Calu3 (cell line): ENCODE measurements around the gene CPT2. TPM values are rescaled to one million over a fixed set of nuclear protein-coding genes. Genes with fewer than 3 reads are reported as not detected.

ENCODE experiments used
- BruUV-seq: library from RNA; stranded (reverse); fragments of 400-500 nt; replicated peaks from 2 replicates; lab custom pipeline; 2021; lab: Mats Ljungman, UMichigan
- CTCF ChIA-PET: fragments of 300-600 bp; sonication (Branson Sonifier 250); formaldehyde crosslinking; loops from one replicate; lab custom pipeline; 2022; ENCODE audit warnings: antibody characterized with exemption; lab: Charles Lee
- DNase-seq: peaks from one replicate; pipeline ENCODE4 v3.0.0; 2022
- H3K27ac Mint-ChIP-seq: one replicate; pipeline ENCODE4 v1.8.0; 2022; ENCODE audit warnings: mixed read lengths; ENCODE audit not compliant: unreplicated experiment
- H3K27me3 Mint-ChIP-seq: one replicate; pipeline ENCODE4 v1.8.0; 2022; ENCODE audit warnings: mixed read lengths; ENCODE audit not compliant: unreplicated experiment
- H3K36me3 Mint-ChIP-seq: one replicate; pipeline ENCODE4 v1.8.0; 2022; ENCODE audit warnings: mild to moderate bottlenecking, moderate library complexity, mixed read lengths; ENCODE audit not compliant: insufficient read depth, unreplicated experiment
- H3K4me1 Mint-ChIP-seq: one replicate; pipeline ENCODE4 v1.8.0; 2022; ENCODE audit warnings: mild to moderate bottlenecking, low read depth, mixed read lengths; ENCODE audit not compliant: unreplicated experiment
- H3K4me3 Mint-ChIP-seq: one replicate; pipeline ENCODE4 v1.8.0; 2022; ENCODE audit warnings: mild to moderate bottlenecking, low read depth, moderate library complexity, mixed read lengths; ENCODE audit not compliant: unreplicated experiment
- H3K9me3 Mint-ChIP-seq: one replicate; pipeline ENCODE4 v1.8.0; 2022; ENCODE audit warnings: low read depth, mixed read lengths; ENCODE audit not compliant: unreplicated experiment
- intact Hi-C: fragments of 100-400 bp; cut with micrococcal nuclease; formaldehyde crosslinking; loops from one replicate; pipeline ENCODE4 v1.10.0; 2022; ENCODE audit not compliant: unreplicated experiment
- total RNA-seq: library from RNA; stranded (reverse); gene quantifications from 2 replicates; pipeline ENCODE4 v1.2.3, GENCODE V29; 2022
- TF ChIP-seq, protein P1 (sequence below): fragments of 200-600 bp; IDR thresholded peaks from one replicate; pipeline ENCODE4 v1.8.0; 2022; ENCODE audit warnings: antibody characterized with exemption; ENCODE audit not compliant: unreplicated experiment

CPT2 gene
- total RNA-seq, 1 experiment from 2014 or later, result 18.5 TPM

DNA sequence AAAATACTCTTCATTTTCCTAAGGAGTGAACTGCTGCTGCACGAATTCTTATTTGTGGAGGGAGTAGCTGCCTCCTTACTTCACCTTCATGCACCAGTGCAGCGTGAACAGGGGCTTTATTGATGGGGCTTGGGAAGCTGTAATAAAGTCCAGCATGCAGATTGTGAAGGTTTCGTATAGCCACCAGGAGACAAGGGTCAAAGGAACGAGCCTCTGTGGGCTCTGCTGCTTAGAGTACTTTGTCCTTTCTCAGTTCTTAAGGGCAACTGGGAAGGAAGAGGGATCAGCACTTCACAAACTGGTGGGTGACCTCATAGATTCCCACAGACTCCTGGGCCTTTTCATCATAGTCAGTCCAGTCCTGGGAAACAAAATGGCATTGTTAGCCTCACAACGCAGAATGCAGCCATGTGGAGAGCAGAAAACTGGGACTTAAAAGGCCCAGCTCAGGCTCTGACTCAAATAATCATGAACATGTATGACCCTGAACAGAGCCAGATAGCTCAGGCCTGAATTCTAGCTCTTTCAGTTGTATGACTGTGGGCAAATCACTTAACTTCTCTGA is 17.8 kb downstream of the CPT2 start:
- Mint-ChIP-seq H3K27me3 (no peaks in the 10 kb centered on the region), H3K36me3 (peaks cover 38% of the 10 kb centered on the region), H3K4me3 (no peak overlapping the region), H3K9me3 (no peaks in the 10 kb centered on the region), H3K27ac (no peak overlapping the region), H3K4me1 (peaks cover 6% of the 10 kb centered on the region)
- no TSS peak for BruUV-seq
- TF ChIP-seq, protein P1, sequence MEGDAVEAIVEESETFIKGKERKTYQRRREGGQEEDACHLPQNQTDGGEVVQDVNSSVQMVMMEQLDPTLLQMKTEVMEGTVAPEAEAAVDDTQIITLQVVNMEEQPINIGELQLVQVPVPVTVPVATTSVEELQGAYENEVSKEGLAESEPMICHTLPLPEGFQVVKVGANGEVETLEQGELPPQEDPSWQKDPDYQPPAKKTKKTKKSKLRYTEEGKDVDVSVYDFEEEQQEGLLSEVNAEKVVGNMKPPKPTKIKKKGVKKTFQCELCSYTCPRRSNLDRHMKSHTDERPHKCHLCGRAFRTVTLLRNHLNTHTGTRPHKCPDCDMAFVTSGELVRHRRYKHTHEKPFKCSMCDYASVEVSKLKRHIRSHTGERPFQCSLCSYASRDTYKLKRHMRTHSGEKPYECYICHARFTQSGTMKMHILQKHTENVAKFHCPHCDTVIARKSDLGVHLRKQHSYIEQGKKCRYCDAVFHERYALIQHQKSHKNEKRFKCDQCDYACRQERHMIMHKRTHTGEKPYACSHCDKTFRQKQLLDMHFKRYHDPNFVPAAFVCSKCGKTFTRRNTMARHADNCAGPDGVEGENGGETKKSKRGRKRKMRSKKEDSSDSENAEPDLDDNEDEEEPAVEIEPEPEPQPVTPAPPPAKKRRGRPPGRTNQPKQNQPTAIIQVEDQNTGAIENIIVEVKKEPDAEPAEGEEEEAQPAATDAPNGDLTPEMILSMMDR, result no peak
- DNase-seq, result no peak
- intact Hi-C loops, result no loop called here
- CTCF ChIA-PET, result no interaction called here

DNA sequence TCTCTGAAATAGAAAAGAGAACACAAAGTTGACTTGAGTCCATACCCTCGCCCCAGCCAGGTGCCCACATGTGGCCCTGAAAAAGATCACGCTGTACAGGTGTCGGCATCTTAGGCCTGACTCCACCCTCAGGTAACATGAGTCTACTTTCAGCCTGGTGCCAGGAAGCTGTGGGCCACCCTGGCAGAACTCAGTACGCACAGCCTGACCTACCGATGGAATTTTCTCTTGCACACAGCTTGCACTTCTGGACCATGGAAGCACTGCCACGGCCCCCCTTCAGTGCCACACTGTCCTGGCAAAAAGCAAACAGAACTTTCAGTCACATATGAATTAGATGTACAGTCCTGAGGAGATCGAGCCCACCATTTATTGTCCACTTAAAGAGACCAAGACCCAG is 21.6 kb downstream of the CPT2 start:
- no peaks in the 10 kb centered on the region for H3K27me3 Mint-ChIP-seq
- intact Hi-C loops, result no loop called here
- no TSS peak for BruUV-seq
- H3K27ac Mint-ChIP-seq, result no peak overlapping the region
- H3K9me3 Mint-ChIP-seq, result no peaks in the 10 kb centered on the region
- TF ChIP-seq, protein P1, result no peak
- peak overlapping the region; percentile 14 for H3K4me3 Mint-ChIP-seq
- peaks cover 17% of the 10 kb centered on the region for H3K4me1 Mint-ChIP-seq
- H3K36me3 Mint-ChIP-seq, result peaks cover 31% of the 10 kb centered on the region
- no peak for DNase-seq
- CTCF ChIA-PET, result no interaction called here

DNA sequence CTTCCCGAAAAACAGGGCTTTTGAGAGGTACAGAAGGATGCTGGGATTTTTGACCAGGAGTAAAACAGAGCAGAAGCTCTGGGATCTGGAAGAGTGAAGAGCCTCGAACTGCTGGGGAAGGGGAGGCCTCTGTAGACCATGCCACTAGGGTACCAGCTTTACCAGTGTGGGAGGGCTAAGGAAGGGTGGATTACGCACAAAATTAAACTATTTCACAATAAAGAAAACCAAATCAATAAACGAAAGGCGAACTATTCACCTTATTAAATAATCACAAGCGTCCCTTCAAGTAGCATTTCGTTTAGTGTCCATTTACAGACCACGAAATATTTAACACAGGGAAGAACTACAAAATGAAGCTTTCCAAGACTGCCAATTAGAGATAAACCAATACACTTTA is 23.1 kb downstream of the CPT2 start:
- DNase-seq, result no peak
- TSS peak; percentile 65 for BruUV-seq
- Mint-ChIP-seq H3K4me1 (peaks cover 17% of the 10 kb centered on the region), H3K36me3 (peaks cover 22% of the 10 kb centered on the region), H3K27me3 (no peaks in the 10 kb centered on the region), H3K27ac (peak overlapping the region; percentile 86), H3K4me3 (peak overlapping the region; percentile 89), H3K9me3 (no peaks in the 10 kb centered on the region)
- TF ChIP-seq, protein P1, result no peak
- intact Hi-C loops, result loop anchor here (1.0 kb wide), 1 partner anchor 34 kb away; no protein-coding TSS in a partner anchor
- CTCF ChIA-PET, result no interaction called here

DNA sequence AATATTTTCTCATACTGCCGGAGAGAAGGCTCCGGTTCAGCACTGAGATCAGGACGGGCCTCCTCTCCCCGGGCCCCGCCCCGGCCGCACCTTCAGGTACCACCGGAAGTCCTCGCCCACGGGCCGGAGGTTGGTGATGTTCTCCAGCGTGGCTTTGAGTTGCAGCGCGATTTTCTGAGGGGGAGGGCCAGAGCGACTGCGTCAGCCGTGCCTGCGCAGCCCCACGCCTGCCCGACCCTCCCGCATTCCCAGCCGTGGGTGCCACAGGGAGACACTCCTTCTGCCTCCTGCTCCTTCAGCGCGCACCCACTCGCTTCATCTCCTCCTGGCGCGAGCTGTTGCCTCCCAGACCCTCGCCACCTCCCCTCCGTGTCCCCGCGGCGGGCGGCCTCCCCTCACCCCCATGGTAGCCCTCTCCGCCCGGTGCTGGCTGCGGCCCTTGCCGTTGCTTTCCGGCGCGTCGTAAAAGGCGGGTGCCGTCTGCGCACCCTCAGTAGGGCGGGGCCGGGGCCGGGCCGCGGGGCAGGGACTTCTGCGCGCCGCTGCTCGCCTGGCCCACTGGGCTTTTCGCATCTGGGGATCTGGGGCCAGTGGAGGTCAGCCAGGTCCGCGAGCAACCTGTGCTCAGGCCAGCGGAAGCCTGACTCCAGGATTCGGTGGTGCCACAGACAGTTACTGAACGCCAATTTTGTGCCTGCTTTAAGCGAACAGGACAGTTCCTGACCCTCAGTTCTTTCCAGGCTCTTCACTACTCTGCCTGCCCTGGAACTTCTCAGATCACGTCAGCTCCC is 23.7 kb downstream of the CPT2 start, which contains the start of gene CZIB:
Gene CZIB, minus strand, starts transcription at position 464 of the 791 bp plus-strand sequence. Its CDS starts 59 bp downstream, at position 405.
- BruUV-seq, result no TSS peak
- CTCF ChIA-PET, result no interaction called here
- Mint-ChIP-seq H3K4me1 (peaks cover 17% of the 10 kb centered on the region), H3K27ac (peak within 1 kb of the TSS; percentile 86), H3K9me3 (no peaks in the 10 kb centered on the region), H3K36me3 (peaks cover 18% of the 10 kb centered on the region), H3K27me3 (no peaks in the 10 kb centered on the region), H3K4me3 (peak within 1 kb of the TSS; percentile 89)
- TF ChIP-seq, protein P1, result no peak
- intact Hi-C loops, result loop anchor here (1.0 kb wide), 1 partner anchor 35 kb away; no protein-coding TSS in a partner anchor
- peak; percentile 96 for DNase-seq
